Measurements from ENCODE around the gene SMAD6. TPM values are rescaled to one million over a fixed set of nuclear protein-coding genes. Genes with fewer than 3 reads are reported as not detected.

Gene SMAD6
- polyA plus RNA-seq, 1 of the 3 experiments (the other 2 are of a cell fraction), result 4.5 TPM

DNA sequence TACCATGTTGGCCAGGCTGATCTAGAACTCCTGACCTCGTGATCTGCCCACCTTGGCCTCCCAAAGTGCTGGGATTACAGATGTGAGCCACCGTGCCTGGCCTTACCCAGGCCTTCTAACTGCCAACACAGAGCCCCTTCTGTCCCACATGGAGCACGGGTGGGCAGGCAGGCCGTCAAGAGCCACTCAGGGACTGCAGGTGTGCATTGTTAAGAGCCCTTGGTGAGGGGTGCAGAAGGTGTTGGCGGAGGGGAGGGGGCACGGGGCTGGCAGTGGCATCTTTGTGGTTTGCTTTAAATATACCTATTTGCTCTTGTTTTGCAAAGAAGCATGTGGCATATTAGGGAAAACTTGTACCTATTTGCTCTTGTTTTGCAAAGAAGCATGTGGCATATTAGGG is 37.3 kb downstream of the SMAD6 start:
- Histone ChIP-seq H3K4me2 (no peak overlapping the region), H3K27ac (ENCODE audit: low read depth in 2 of 2, low read length in 1 of 2) (no peak overlapping the region), H2AFZ (ENCODE audit: low read depth) (no peak overlapping the region), H3K4me1 (ENCODE audit: control insufficient read depth in 1 of 2, insufficient read depth in 2 of 2, low read depth in 1 of 2, low read length in 1 of 2) (peaks cover 0 to 13% of the 10 kb centered on the region in 2 experiments; a peak in 2 of 4 replicates), H3K4me3 (ENCODE audit: low read depth in 2 of 2, low read length in 1 of 2) (no peak overlapping the region), H4K20me1 (ENCODE audit: insufficient read depth) (peaks cover 84% of the 10 kb centered on the region), H3F3A (replicated peaks; ENCODE audit: insufficient read depth) (peaks cover 4% of the 10 kb centered on the region), H3K27me3 (ENCODE audit: insufficient read depth) (no peaks in the 10 kb centered on the region), H3K9me2 (no peaks in the 10 kb centered on the region), H3K9ac (no peak overlapping the region), H3K9me3 (no peaks in the 10 kb centered on the region), H3K79me2 (ENCODE audit: insufficient read depth) (peaks cover 100% of the 10 kb centered on the region), H3K36me3 (replicated peaks in 1 of 2; ENCODE audit: control insufficient read depth in 1 of 2, insufficient read depth in 2 of 2, low read length in 1 of 2) (no peaks in the 10 kb centered on the region)
- no peak for DNase-seq
- ChIA-PET POLR2A (no interaction called here), CTCF (no interaction called here)
- no peak for TF ChIP-seq RAD21 (IDR thresholded peaks at IDR 0.05; ENCODE audit: low read length)
- TF ChIP-seq TAF1 (IDR thresholded peaks at IDR 0.05; ENCODE audit: borderline replicate concordance, low read depth, low read length), result no peak
- TF ChIP-seq SIN3A (IDR thresholded peaks at IDR 0.05; ENCODE audit: borderline replicate concordance, low read depth, low read length), result no peak
- TF ChIP-seq NRF1 (IDR thresholded peaks at IDR 0.05; ENCODE audit: low read depth, low read length), result no peak
- no peak for TF ChIP-seq POLR2AphosphoS5 (IDR thresholded peaks at IDR 0.05; ENCODE audit: low read depth, low read length)
- no peak for TF ChIP-seq FOXJ3 (CRISPR knock-in tag; IDR thresholded peaks at IDR 0.05)
- TF ChIP-seq EZH2phosphoT487 (IDR thresholded peaks at IDR 0.05; ENCODE audit: borderline replicate concordance, low read depth), result no peak
- TF ChIP-seq, protein P1, sequence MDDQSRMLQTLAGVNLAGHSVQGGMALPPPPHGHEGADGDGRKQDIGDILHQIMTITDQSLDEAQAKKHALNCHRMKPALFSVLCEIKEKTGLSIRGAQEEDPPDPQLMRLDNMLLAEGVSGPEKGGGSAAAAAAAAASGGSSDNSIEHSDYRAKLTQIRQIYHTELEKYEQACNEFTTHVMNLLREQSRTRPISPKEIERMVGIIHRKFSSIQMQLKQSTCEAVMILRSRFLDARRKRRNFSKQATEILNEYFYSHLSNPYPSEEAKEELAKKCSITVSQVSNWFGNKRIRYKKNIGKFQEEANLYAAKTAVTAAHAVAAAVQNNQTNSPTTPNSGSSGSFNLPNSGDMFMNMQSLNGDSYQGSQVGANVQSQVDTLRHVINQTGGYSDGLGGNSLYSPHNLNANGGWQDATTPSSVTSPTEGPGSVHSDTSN (IDR thresholded peaks at IDR 0.05), result no peak
- no peak for TF ChIP-seq TEAD4 (IDR thresholded peaks at IDR 0.05; ENCODE audit: borderline replicate concordance, insufficient read depth)
- TF ChIP-seq JUND (IDR thresholded peaks at IDR 0.05), result no peak
- no peak for TF ChIP-seq FOXM1 (IDR thresholded peaks at IDR 0.05; ENCODE audit: low read depth)
- no peak for TF ChIP-seq GATA2 (CRISPR knock-in tag; IDR thresholded peaks at IDR 0.05)
- no peak for TF ChIP-seq RXRA (IDR thresholded peaks at IDR 0.05; ENCODE audit: borderline replicate concordance, low read depth)
- TF ChIP-seq RFX5 (IDR thresholded peaks at IDR 0.05; ENCODE audit: low read length), result no peak
- no peak for TF ChIP-seq RCOR1 (IDR thresholded peaks at IDR 0.05; ENCODE audit: low read length)
- no peak for TF ChIP-seq EP300 (IDR thresholded peaks at IDR 0.05; ENCODE audit: borderline replicate concordance in 1 of 2, low read depth in 1 of 2, low read length in 1 of 2)
- no peak for TF ChIP-seq MXI1 (IDR thresholded peaks at IDR 0.05; ENCODE audit: low read depth, low read length)
- no peak for TF ChIP-seq NFIC (IDR thresholded peaks at IDR 0.05; ENCODE audit: borderline replicate concordance)
- no peak for TF ChIP-seq CHD2 (IDR thresholded peaks at IDR 0.05; ENCODE audit: low read length, partially characterized antibody)
- TF ChIP-seq, protein P2, sequence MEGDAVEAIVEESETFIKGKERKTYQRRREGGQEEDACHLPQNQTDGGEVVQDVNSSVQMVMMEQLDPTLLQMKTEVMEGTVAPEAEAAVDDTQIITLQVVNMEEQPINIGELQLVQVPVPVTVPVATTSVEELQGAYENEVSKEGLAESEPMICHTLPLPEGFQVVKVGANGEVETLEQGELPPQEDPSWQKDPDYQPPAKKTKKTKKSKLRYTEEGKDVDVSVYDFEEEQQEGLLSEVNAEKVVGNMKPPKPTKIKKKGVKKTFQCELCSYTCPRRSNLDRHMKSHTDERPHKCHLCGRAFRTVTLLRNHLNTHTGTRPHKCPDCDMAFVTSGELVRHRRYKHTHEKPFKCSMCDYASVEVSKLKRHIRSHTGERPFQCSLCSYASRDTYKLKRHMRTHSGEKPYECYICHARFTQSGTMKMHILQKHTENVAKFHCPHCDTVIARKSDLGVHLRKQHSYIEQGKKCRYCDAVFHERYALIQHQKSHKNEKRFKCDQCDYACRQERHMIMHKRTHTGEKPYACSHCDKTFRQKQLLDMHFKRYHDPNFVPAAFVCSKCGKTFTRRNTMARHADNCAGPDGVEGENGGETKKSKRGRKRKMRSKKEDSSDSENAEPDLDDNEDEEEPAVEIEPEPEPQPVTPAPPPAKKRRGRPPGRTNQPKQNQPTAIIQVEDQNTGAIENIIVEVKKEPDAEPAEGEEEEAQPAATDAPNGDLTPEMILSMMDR (IDR thresholded peaks at IDR 0.05), result no peak
- WGBS (ENCODE audit: low lambda C conversion rate), result 82% methylated on average over 4 of the region's 6 CpGs

Data from SK-N-SH (cell line).